Left lung (tissue), 10 donors: ENCODE measurements around the gene WDR33. TPM values are rescaled to one million over a fixed set of nuclear protein-coding genes. Genes with fewer than 3 reads are reported as not detected.
A peak's percentile ranks its signal among the peaks of the same experiment; 100 is the strongest.

ENCODE experiments used
- ATAC-seq: fragments of 200-7000 bp; cut with Tn5 transposase; one replicate; pipeline ENCODE4 v1.9.1; 2020; ENCODE audit warnings: moderate library complexity
- DNase-seq, 4 donors: peaks; one replicate each; pipeline ENCODE4 v3.0.0-alpha.2; 2013 to 2020
- H3K27ac ChIP-seq, 2 donors: fragments of 200-600 bp; sonication (generic) in 1 of 2; one replicate each; pipeline versions ENCODE4 v1.5.0 to v1.8.0; 2020 to 2021
- H3K27me3 ChIP-seq, 2 donors: fragments of 200-600 bp; sonication (generic) in 1 of 2; one replicate each; pipeline versions ENCODE4 v1.5.0 to v1.8.0; 2020 to 2021
- H3K36me3 ChIP-seq, 2 donors: fragments of 200-600 bp; sonication (generic) in 1 of 2; one replicate each; pipeline versions ENCODE4 v1.5.0 to v1.8.0; 2020 to 2021
- H3K4me1 ChIP-seq, 2 donors: fragments of 200-600 bp; one replicate each; pipeline ENCODE4 v1.8.0; 2021
- H3K4me3 ChIP-seq, 2 donors: fragments of 200-600 bp; sonication (generic) in 1 of 2; one replicate each; pipeline versions ENCODE4 v1.5.0 to v1.8.0; 2020 to 2021; ENCODE audit warnings: mild to moderate bottlenecking in 1 of 2
- H3K9me3 ChIP-seq, 2 donors: fragments of 200-600 bp; sonication (generic) in 1 of 2; one replicate each; pipeline versions ENCODE4 v1.5.0 to v1.8.0; 2020 to 2021
- intact Hi-C, 2 donors: fragments of 100-400 bp; cut with DNase I; formaldehyde crosslinking; loops; one replicate each; pipeline versions ENCODE4 v1.11.2 to v1.14.2; 2022
- polyA plus RNA-seq, 6 donors: library from polyadenylated mRNA; unstranded; fragments of 120-200 nt; gene quantifications; one replicate each; pipeline ENCODE4 v1.2.1, GENCODE V29; 2013; ENCODE audit not compliant: insufficient read length in 6 of 6
- total RNA-seq, 2 donors: library from RNA; stranded (reverse); fragmentation: NEBNext Ultra II Directional; extraction: Animal tissue kit (Norgen Biotek cat#: 25700); gene quantifications; one replicate each; pipeline ENCODE4 v1.2.1, GENCODE V29; 2021
- TF ChIP-seq, protein P1 (sequence below), 2 donors: fragments of 200-600 bp; sonication (generic) in 1 of 2; IDR thresholded peaks; one replicate each; pipeline versions ENCODE4 v1.5.0 to v1.8.0; 2021; ENCODE audit warnings: antibody characterized with exemption in 2 of 2
- donor health status: DM: no; HTN: yes; CAD: no.
- donor health status: DM: no; HTN: no; CAD: no.

WDR33 gene
- total and polyA plus RNA-seq, 8 donors, result 46.4 to 57.5 (median 50.8) TPM

GRCh38 chr2:127792805-127793204, 18.2 kb downstream of the WDR33 start:
- H3K4me3 ChIP-seq, result no peak overlapping the region
- DNase-seq, result no peak
- H3K36me3 ChIP-seq, result peaks cover 0 to 3% of the 10 kb centered on the region in 2 donors
- TF ChIP-seq, protein P1, sequence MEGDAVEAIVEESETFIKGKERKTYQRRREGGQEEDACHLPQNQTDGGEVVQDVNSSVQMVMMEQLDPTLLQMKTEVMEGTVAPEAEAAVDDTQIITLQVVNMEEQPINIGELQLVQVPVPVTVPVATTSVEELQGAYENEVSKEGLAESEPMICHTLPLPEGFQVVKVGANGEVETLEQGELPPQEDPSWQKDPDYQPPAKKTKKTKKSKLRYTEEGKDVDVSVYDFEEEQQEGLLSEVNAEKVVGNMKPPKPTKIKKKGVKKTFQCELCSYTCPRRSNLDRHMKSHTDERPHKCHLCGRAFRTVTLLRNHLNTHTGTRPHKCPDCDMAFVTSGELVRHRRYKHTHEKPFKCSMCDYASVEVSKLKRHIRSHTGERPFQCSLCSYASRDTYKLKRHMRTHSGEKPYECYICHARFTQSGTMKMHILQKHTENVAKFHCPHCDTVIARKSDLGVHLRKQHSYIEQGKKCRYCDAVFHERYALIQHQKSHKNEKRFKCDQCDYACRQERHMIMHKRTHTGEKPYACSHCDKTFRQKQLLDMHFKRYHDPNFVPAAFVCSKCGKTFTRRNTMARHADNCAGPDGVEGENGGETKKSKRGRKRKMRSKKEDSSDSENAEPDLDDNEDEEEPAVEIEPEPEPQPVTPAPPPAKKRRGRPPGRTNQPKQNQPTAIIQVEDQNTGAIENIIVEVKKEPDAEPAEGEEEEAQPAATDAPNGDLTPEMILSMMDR (IDR thresholded peaks at IDR 0.05), result no peak
- intact Hi-C loops, result no loop called here
- H3K4me1 ChIP-seq, result peaks cover 0 to 41% of the 10 kb centered on the region in 2 donors
- no peaks in the 10 kb centered on the region for H3K9me3 ChIP-seq
- H3K27me3 ChIP-seq, result no peaks in the 10 kb centered on the region
- no peak overlapping the region for H3K27ac ChIP-seq
- ATAC-seq, result no peak

DNA sequence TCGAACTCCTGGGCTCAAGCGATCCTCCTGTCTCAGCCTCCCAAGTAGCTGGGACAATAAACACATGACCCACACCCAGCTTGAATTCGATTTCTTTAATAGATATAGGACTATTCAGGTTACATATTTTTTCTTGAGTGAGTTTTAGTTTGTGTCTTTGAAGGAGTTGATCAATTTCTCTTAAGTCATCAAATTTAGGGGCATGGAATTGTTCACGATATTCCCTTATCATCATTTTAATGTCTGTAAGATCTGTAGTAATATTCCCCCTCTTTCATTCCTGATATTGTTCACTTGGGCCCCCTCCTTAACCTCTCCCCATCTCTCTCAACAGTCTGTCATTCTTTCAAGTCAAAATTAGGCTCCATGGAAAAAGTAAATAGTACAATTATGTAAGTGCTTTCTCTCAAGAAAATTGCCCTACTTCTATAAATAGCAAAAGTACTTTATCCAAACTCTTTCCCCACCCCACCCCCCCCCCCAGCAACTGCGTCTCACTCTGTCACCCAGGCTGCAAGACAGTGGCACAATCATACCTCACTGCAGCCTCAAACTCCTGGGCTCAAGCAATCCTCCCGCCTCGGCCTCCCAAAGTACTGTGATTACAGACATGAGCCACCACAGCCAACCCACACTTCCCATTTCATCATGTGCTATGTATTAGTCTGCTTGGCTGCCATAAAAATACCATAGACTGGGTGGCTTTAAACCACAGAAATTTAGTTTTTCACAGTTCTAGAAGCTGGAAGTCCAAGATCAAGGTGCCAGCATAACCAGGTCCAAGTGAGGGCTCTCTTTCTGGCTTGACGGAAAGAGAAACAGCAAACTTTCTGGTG, 20.1 kb downstream of the WDR33 start:
- Histone ChIP-seq H3K4me3 (no peak overlapping the region), H3K9me3 (no peaks in the 10 kb centered on the region), H3K27ac (no peak overlapping the region), H3K27me3 (no peaks in the 10 kb centered on the region), H3K4me1 (peaks cover 0 to 22% of the 10 kb centered on the region in 2 donors), H3K36me3 (peaks cover 0 to 3% of the 10 kb centered on the region in 2 donors)
- no peak for DNase-seq
- peak; percentile 88 for ATAC-seq
- TF ChIP-seq, protein P1 (IDR thresholded peaks at IDR 0.05), result no peak
- intact Hi-C loops, result no loop called here

GRCh38 chr2:127786048-127786809, 24.7 kb downstream of the WDR33 start:
- TF ChIP-seq, protein P1 (IDR thresholded peaks at IDR 0.05), result no peak
- Histone ChIP-seq H3K36me3 (no peaks in the 10 kb centered on the region), H3K27me3 (no peaks in the 10 kb centered on the region), H3K9me3 (no peaks in the 10 kb centered on the region), H3K4me3 (no peak overlapping the region), H3K4me1 (peaks cover 0 to 10% of the 10 kb centered on the region in 2 donors), H3K27ac (no peak overlapping the region)
- intact Hi-C loops, result no loop called here
- DNase-seq (no peak), ATAC-seq (no peak)

DNA sequence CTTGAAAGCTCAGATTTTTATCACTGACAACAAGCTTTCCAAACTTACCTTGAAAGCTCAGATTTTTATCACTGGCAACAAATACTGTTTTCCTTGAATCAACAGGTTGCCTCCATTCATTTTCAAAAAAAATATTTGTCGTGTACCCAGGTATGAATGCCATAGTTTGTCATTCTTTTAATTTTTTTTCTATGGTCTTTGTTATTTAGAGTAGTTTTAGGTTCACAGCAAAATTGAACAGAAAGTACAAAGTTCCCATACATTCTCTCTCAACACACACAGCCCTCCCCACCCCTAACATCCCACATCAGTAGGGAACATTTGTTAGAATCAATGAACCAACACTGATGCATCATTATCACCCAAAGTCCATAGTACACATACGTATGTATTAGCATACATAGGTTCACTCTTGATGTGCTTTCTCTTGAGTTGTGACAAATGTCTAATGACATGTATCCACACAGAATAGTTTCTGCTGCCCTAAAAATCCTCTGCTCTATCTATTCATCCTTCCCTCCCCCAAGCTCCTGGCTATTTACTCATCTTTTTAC, 25.9 kb downstream of the WDR33 start:
- H3K4me1 ChIP-seq, result peaks cover 0 to 9% of the 10 kb centered on the region in 2 donors
- TF ChIP-seq, protein P1 (IDR thresholded peaks at IDR 0.05), result no peak
- no peaks in the 10 kb centered on the region for H3K36me3 ChIP-seq
- no peaks in the 10 kb centered on the region for H3K9me3 ChIP-seq
- no peaks in the 10 kb centered on the region for H3K27me3 ChIP-seq
- DNase-seq (no peak), ATAC-seq (no peak)
- H3K27ac ChIP-seq, result no peak overlapping the region
- H3K4me3 ChIP-seq, result no peak overlapping the region
- intact Hi-C loops, result no loop called here

- Histone ChIP-seq H3K4me1 (peaks cover 0 to 9% of the 10 kb centered on the region in 2 donors), H3K36me3 (no peaks in the 10 kb centered on the region), H3K4me3 (no peak overlapping the region), H3K9me3 (no peaks in the 10 kb centered on the region), H3K27ac (no peak overlapping the region), H3K27me3 (no peaks in the 10 kb centered on the region)
- DNase-seq, result no peak
- intact Hi-C loops, result no loop called here
- ATAC-seq, result no peak
- TF ChIP-seq, protein P1 (IDR thresholded peaks at IDR 0.05), result no peak
These were observed 27.9 kb downstream of the WDR33 start for GRCh38 chr2:127783101-127783500.
